Activated CD4-positive, CD25-positive, alpha-beta regulatory T cell (primary cell): ENCODE measurements around the gene NPAS3.

Experiments used
- DNase-seq, 4 experiments: peaks; one replicate each; lab custom pipeline; 2025; lab: John Stamatoyannopoulos, UW

Gene NPAS3

GRCh38 chr14:33480071-33480886, 541.6 kb downstream of the NPAS3 start:
- DNase-seq: no peak

- DNase-seq: no peak
These were observed 542.2 kb downstream of the NPAS3 start for GRCh38 chr14:33480887-33481184.

GRCh38 chr14:33483110-33483509, 544.4 kb downstream of the NPAS3 start:
- no peak for DNase-seq

GRCh38 chr14:33483541-33483940, 544.9 kb downstream of the NPAS3 start:
- no peak for DNase-seq

GRCh38 chr14:33484264-33484663, 545.6 kb downstream of the NPAS3 start:
- DNase-seq: no peak

GRCh38 chr14:33486332-33486890, 547.7 kb downstream of the NPAS3 start:
- DNase-seq: no peak

- no peak for DNase-seq
These were observed 549.9 kb downstream of the NPAS3 start for GRCh38 chr14:33488582-33488981.

- no peak for DNase-seq
These were observed 551.9 kb downstream of the NPAS3 start for GRCh38 chr14:33490555-33490954.

- DNase-seq: no peak
These were observed 552.4 kb downstream of the NPAS3 start for GRCh38 chr14:33491112-33491511.

GRCh38 chr14:33492491-33492890, 553.8 kb downstream of the NPAS3 start:
- no peak for DNase-seq

- no peak for DNase-seq
These were observed 554.6 kb downstream of the NPAS3 start for GRCh38 chr14:33493266-33493665.

- no peak for DNase-seq
These were observed 555.3 kb downstream of the NPAS3 start for GRCh38 chr14:33493990-33494389.

- no peak for DNase-seq
These were observed 561.0 kb downstream of the NPAS3 start for GRCh38 chr14:33499687-33500086.

GRCh38 chr14:33504246-33505099, 565.8 kb downstream of the NPAS3 start:
- DNase-seq: no peak

GRCh38 chr14:33505266-33505962, 566.7 kb downstream of the NPAS3 start:
- DNase-seq: no peak

GRCh38 chr14:33505963-33506329, 567.3 kb downstream of the NPAS3 start:
- DNase-seq: no peak

- DNase-seq: no peak
These were observed 569.7 kb downstream of the NPAS3 start for GRCh38 chr14:33508126-33509062.

GRCh38 chr14:33509454-33509853, 570.8 kb downstream of the NPAS3 start:
- no peak for DNase-seq

GRCh38 chr14:33510063-33510481, 571.4 kb downstream of the NPAS3 start:
- no peak for DNase-seq

- DNase-seq: no peak
These were observed 572.3 kb downstream of the NPAS3 start for GRCh38 chr14:33510991-33511390.
